Stimulated activated CD8-positive, alpha-beta memory T cell treated with anti-CD3 and anti-CD28 coated beads, Interleukin-4, amount 100 ng/mL, for 4 hours (primary cell): ENCODE data around the gene DOHH.
"Not testable (repeated sequence)": the region's sequence is repeated elsewhere in the genome, so short reads cannot be mapped to it uniquely, and the experiment has no call there.

Experiments used
- DNase-seq, 2 donors: peaks; one replicate each; pipeline ENCODE4 v3.0.0-alpha.2; 2020; ENCODE audit warnings: low read depth in 2 of 2, low spot score in 1 of 2

DOHH gene

GRCh38 chr19:3459089-3459881 is 41.2 kb downstream of the DOHH start:
- DNase-seq: no peak

GRCh38 chr19:3458229-3459088 is 42.0 kb downstream of the DOHH start:
- DNase-seq: no peak

GRCh38 chr19:3457528-3458228 is 42.8 kb downstream of the DOHH start:
- no peak for DNase-seq

GRCh38 chr19:3456925-3457527 is 43.4 kb downstream of the DOHH start:
- no peak for DNase-seq

GRCh38 chr19:3455960-3456601 is 44.4 kb downstream of the DOHH start:
- DNase-seq: no peak

GRCh38 chr19:3455393-3455955 is 45.0 kb downstream of the DOHH start:
- no peak for DNase-seq

- DNase-seq: no peak
These were observed 45.6 kb downstream of the DOHH start for GRCh38 chr19:3454656-3455392.

- DNase-seq: no peak
These were observed 46.6 kb downstream of the DOHH start for GRCh38 chr19:3453840-3454239.

GRCh38 chr19:3452942-3453214 is 47.6 kb downstream of the DOHH start:
- DNase-seq: not testable (repeated sequence)

GRCh38 chr19:3452171-3452941 is 48.1 kb downstream of the DOHH start:
- no peak for DNase-seq

GRCh38 chr19:3451451-3451866 is 49.0 kb downstream of the DOHH start:
- no peak for DNase-seq

- DNase-seq: no peak
These were observed 49.6 kb downstream of the DOHH start for GRCh38 chr19:3450796-3451411.

- no peak for DNase-seq
These were observed 51.7 kb downstream of the DOHH start for GRCh38 chr19:3448616-3449334.

- not testable (repeated sequence) for DNase-seq
These were observed 53.8 kb downstream of the DOHH start for GRCh38 chr19:3446657-3447056.

- DNase-seq: no peak
These were observed 55.7 kb downstream of the DOHH start for GRCh38 chr19:3444695-3445234.

GRCh38 chr19:3443840-3444694 is 56.4 kb downstream of the DOHH start:
- no peak for DNase-seq
